Cardiac muscle cell (in vitro differentiated cells and primary cell): ENCODE data around the gene ZCCHC7. TPM values are rescaled to one million over a fixed set of nuclear protein-coding genes. Genes with fewer than 3 reads are reported as not detected.
"Not testable (repeated sequence)": the region's sequence is repeated elsewhere in the genome, so short reads cannot be mapped to it uniquely, and the experiment has no call there.

Experiments used
- DNase-seq, 2 donors: peaks; one replicate each; pipeline versions ENCODE4 v3.0.0 to v3.0.0-alpha.2; 2010 to 2017; ENCODE audit warnings: low read depth in 1 of 2, low spot score in 1 of 2
- H3K27ac ChIP-seq: fragments of 200-600 bp; sonication (generic); 2 replicates; pipeline ENCODE4 v1.5.1; 2016
- H3K27me3 ChIP-seq: fragments of 200-600 bp; sonication (generic); 2 replicates; pipeline ENCODE4 v1.6.0; 2016; ENCODE audit warnings: control low read depth
- H3K36me3 ChIP-seq: fragments of 200-600 bp; sonication (generic); 2 replicates; pipeline ENCODE4 v1.5.1; 2016; ENCODE audit warnings: control low read depth
- H3K4me1 ChIP-seq: fragments of 200-600 bp; sonication (generic); 2 replicates; pipeline ENCODE4 v1.8.1; 2017; ENCODE audit warnings: low read depth, mild to moderate bottlenecking, mixed run types
- H3K4me3 ChIP-seq: fragments of 200-600 bp; sonication (generic); 2 replicates; pipeline ENCODE4 v1.5.1; 2016; ENCODE audit warnings: mild to moderate bottlenecking
- H3K9me3 ChIP-seq: fragments of 200-600 bp; sonication (generic); 2 replicates; pipeline ENCODE4 v1.5.1; 2017; ENCODE audit warnings: low read depth, mild to moderate bottlenecking, control low read depth
- CTCF ChIP-seq: IDR thresholded peaks from 2 replicates; pipeline ENCODE4 v1.5.1; 2012; ENCODE audit warnings: low read depth, mild to moderate bottlenecking, low read length
- polyA plus RNA-seq: library from polyadenylated mRNA; unstranded; fragments of >200 nt; fragmentation: Nextera tagmentation; extraction: Ambion mirVana; gene quantifications from 2 replicates; pipeline ENCODE4 v1.2.1, GENCODE V29; 2016
- total RNA-seq: library from RNA; depleted of rRNA; stranded (reverse); fragments of >200 nt; gene quantifications from 2 replicates; pipeline ENCODE4 v1.2.3, GENCODE V29; 2016

The ZCCHC7 gene
- total and polyA plus RNA-seq, 2 experiments from 2014 or later: 15.0 to 18.8 TPM

GRCh38 chr9:37290366-37290939, 170.1 kb downstream of the ZCCHC7 start:
- Histone ChIP-seq H3K27me3 (no peaks in the 10 kb centered on the region), H3K9me3 (no peaks in the 10 kb centered on the region), H3K36me3 (no peaks in the 10 kb centered on the region), H3K27ac (no peak overlapping the region), H3K4me3 (no peak overlapping the region), H3K4me1 (peaks cover 10% of the 10 kb centered on the region)
- DNase-seq: no peak
- TF ChIP-seq CTCF: no peak

GRCh38 chr9:37290940-37291485, 170.6 kb downstream of the ZCCHC7 start:
- peak in 1 of 2 donors; percentile 88 for DNase-seq
- H3K4me1 ChIP-seq: peaks cover 13% of the 10 kb centered on the region
- no peaks in the 10 kb centered on the region for H3K9me3 ChIP-seq
- H3K36me3 ChIP-seq: no peaks in the 10 kb centered on the region
- H3K4me3 ChIP-seq: no peak overlapping the region
- TF ChIP-seq CTCF: no peak
- no peak overlapping the region for H3K27ac ChIP-seq
- H3K27me3 ChIP-seq: no peaks in the 10 kb centered on the region

GRCh38 chr9:37291612-37292238, 171.4 kb downstream of the ZCCHC7 start:
- not testable (repeated sequence) for H3K27me3 ChIP-seq, H3K36me3 ChIP-seq, H3K4me3 ChIP-seq, DNase-seq, H3K9me3 ChIP-seq, H3K27ac ChIP-seq
- peaks cover 13% of the 10 kb centered on the region for H3K4me1 ChIP-seq

- no peak overlapping the region for H3K4me3 ChIP-seq
- H3K36me3 ChIP-seq: no peaks in the 10 kb centered on the region
- no peak for DNase-seq
- H3K27ac ChIP-seq: no peak overlapping the region
- no peaks in the 10 kb centered on the region for H3K27me3 ChIP-seq
- H3K9me3 ChIP-seq: no peaks in the 10 kb centered on the region
- H3K4me1 ChIP-seq: peaks cover 13% of the 10 kb centered on the region
- no peak for TF ChIP-seq CTCF
Measured at GRCh38 chr9:37292896-37293295, 172.5 kb downstream of the ZCCHC7 start.

- Histone ChIP-seq H3K36me3 (no peaks in the 10 kb centered on the region), H3K4me3 (no peak overlapping the region), H3K4me1 (peaks cover 13% of the 10 kb centered on the region), H3K9me3 (no peaks in the 10 kb centered on the region), H3K27ac (no peak overlapping the region), H3K27me3 (no peaks in the 10 kb centered on the region)
- TF ChIP-seq CTCF: no peak
- DNase-seq: peak in 1 of 2 donors; percentile 57
Measured at GRCh38 chr9:37293664-37294524, 173.5 kb downstream of the ZCCHC7 start.
